Spleen (tissue), 7 donors: ENCODE results near the gene TIMM8B.

ENCODE experiments used
- CTCF ChIP-seq, 11 experiments: fragments of 200-600 bp in 7 of 11; fragments of 450-650 bp in 4 of 11; sonication (generic) in 4 of 11; IDR thresholded peaks in 8 of 11; conservative IDR thresholded peaks in 3 of 11; 1 replicate in 7 of 11; 2 replicates in 4 of 11; pipeline versions ENCODE4 v1.4.0 to v1.8.0; 2016 to 2021; ENCODE audit warnings: antibody characterized with exemption in 11 of 11, inconsistent platforms in 4 of 11, mild to moderate bottlenecking in 1 of 11
- POLR2A ChIP-seq, 3 donors: fragments of 450-650 bp; IDR thresholded peaks; one replicate each; pipeline ENCODE4 v1.5.1; 2017; ENCODE audit warnings: antibody characterized with exemption in 3 of 3, mild to moderate bottlenecking in 1 of 3
- donor health status: DM: no; HTN: no; CAD: no; lungs with moderate emphysema.
- donor health status: DM: no; HTN: no; CAD: no.
- donor health status: DM: no; HTN: no; CAD: no.

GRCh38 chr11:112115386-112115785 is 28.8 kb upstream of the TIMM8B start:
- no peak for TF ChIP-seq CTCF (IDR thresholded peaks at IDR 0.05 in 8 of 11, conservative IDR thresholded peaks at IDR 0.05 in 3 of 11)
- TF ChIP-seq POLR2A (IDR thresholded peaks at IDR 0.05), result no peak
